RWPE2 (cell line): Measurements from ENCODE around the gene CNTN1.

ENCODE experiments used
- ATAC-seq: fragments of 200-7000 bp; cut with Tn5 transposase; 3 replicates; pipeline ENCODE4 v1.9.1; 2021; ENCODE audit warnings: low read depth
- DNase-seq: peaks from one replicate; pipeline ENCODE4 v3.0.0-alpha.2; 2020; ENCODE audit warnings: low spot score
- H3K27ac ChIP-seq: fragments of 450-650 bp; 2 replicates; pipeline ENCODE4 v1.5.1; 2017; ENCODE audit warnings: mild to moderate bottlenecking; ENCODE audit not compliant: poor library complexity, severe bottlenecking
- H3K27me3 ChIP-seq: fragments of 250-450 bp; sonication (Bioruptor Pico); 2 replicates; pipeline ENCODE4 v1.5.1; 2021; ENCODE audit warnings: mild to moderate bottlenecking, moderate library complexity; ENCODE audit not compliant: insufficient read depth, poor library complexity, severe bottlenecking
- H3K36me3 ChIP-seq: fragments of 250-450 bp; sonication (Bioruptor Pico); 2 replicates; pipeline ENCODE4 v1.5.1; 2020; ENCODE audit warnings: low read depth, mild to moderate bottlenecking, moderate library complexity
- H3K4me1 ChIP-seq: fragments of 250-450 bp; sonication (Bioruptor Pico); 2 replicates; pipeline ENCODE4 v1.5.1; 2021; ENCODE audit warnings: mild to moderate bottlenecking, moderate library complexity; ENCODE audit not compliant: insufficient read depth, poor library complexity, severe bottlenecking
- H3K4me3 ChIP-seq: fragments of 250-450 bp; sonication (Bioruptor Pico); 2 replicates; pipeline ENCODE4 v1.5.1; 2021; ENCODE audit warnings: mild to moderate bottlenecking, moderate library complexity; ENCODE audit not compliant: severe bottlenecking
- H3K9me3 ChIP-seq: fragments of 250-450 bp; sonication (Bioruptor Pico); 2 replicates; pipeline ENCODE4 v1.5.1; 2021; ENCODE audit warnings: mild to moderate bottlenecking, moderate library complexity; ENCODE audit not compliant: severe bottlenecking
- CTCF ChIP-seq: fragments of 450-650 bp; IDR thresholded peaks from one replicate; pipeline ENCODE4 v1.5.1; 2017; ENCODE audit warnings: mild to moderate bottlenecking, moderate library complexity; ENCODE audit not compliant: poor library complexity, severe bottlenecking

CNTN1 gene

GRCh38 chr12:40738856-40739255 is 46.6 kb downstream of the CNTN1 start:
- H3K4me1 ChIP-seq, result peaks cover 4% of the 10 kb centered on the region
- TF ChIP-seq CTCF, result no peak
- no peaks in the 10 kb centered on the region for H3K27me3 ChIP-seq
- no peak overlapping the region for H3K4me3 ChIP-seq
- ATAC-seq (no peak), DNase-seq (no peak)
- no peaks in the 10 kb centered on the region for H3K36me3 ChIP-seq
- H3K27ac ChIP-seq, result no peak overlapping the region
- no peaks in the 10 kb centered on the region for H3K9me3 ChIP-seq

GRCh38 chr12:40742041-40742440 is 49.8 kb downstream of the CNTN1 start:
- no peaks in the 10 kb centered on the region for H3K9me3 ChIP-seq
- no peak overlapping the region for H3K27ac ChIP-seq
- H3K27me3 ChIP-seq, result no peaks in the 10 kb centered on the region
- ATAC-seq (no peak), DNase-seq (no peak)
- H3K4me1 ChIP-seq, result peaks cover 4% of the 10 kb centered on the region
- H3K36me3 ChIP-seq, result no peaks in the 10 kb centered on the region
- H3K4me3 ChIP-seq, result no peak overlapping the region
- TF ChIP-seq CTCF, result no peak

- no peaks in the 10 kb centered on the region for H3K4me1 ChIP-seq
- H3K9me3 ChIP-seq, result no peaks in the 10 kb centered on the region
- no peak overlapping the region for H3K4me3 ChIP-seq
- TF ChIP-seq CTCF, result peak; percentile 31
- ATAC-seq, result no peak
- no peak overlapping the region for H3K27ac ChIP-seq
- H3K36me3 ChIP-seq, result no peaks in the 10 kb centered on the region
- H3K27me3 ChIP-seq, result no peaks in the 10 kb centered on the region
- DNase-seq, result no peak
Measured at GRCh38 chr12:40745386-40745785, 53.1 kb downstream of the CNTN1 start.

GRCh38 chr12:40749863-40750262 is 57.6 kb downstream of the CNTN1 start:
- no peak for DNase-seq
- Histone ChIP-seq H3K4me1 (no peaks in the 10 kb centered on the region), H3K27ac (no peak overlapping the region), H3K36me3 (no peaks in the 10 kb centered on the region), H3K4me3 (no peak overlapping the region), H3K9me3 (no peaks in the 10 kb centered on the region), H3K27me3 (no peaks in the 10 kb centered on the region)
- no peak for ATAC-seq
- TF ChIP-seq CTCF, result no peak

- H3K36me3 ChIP-seq, result no peaks in the 10 kb centered on the region
Measured at GRCh38 chr12:40752011-40752410, 59.8 kb downstream of the CNTN1 start.

More at GRCh38 chr12:40752011-40752410, 59.8 kb downstream of the CNTN1 start:
- no peak for DNase-seq
- H3K9me3 ChIP-seq, result no peaks in the 10 kb centered on the region
- H3K27me3 ChIP-seq, result no peaks in the 10 kb centered on the region
- TF ChIP-seq CTCF, result no peak
- no peak overlapping the region for H3K4me3 ChIP-seq
- ATAC-seq, result no peak
- no peak overlapping the region for H3K27ac ChIP-seq
- no peaks in the 10 kb centered on the region for H3K4me1 ChIP-seq
